GM18951 (cell line): ENCODE measurements around the gene CDH4.

Source experiments
- POLR2A ChIP-seq: IDR thresholded peaks from 4 replicates; pipeline ENCODE4 v1.6.1; 2011; ENCODE audit warnings: mild to moderate bottlenecking; ENCODE audit not compliant: insufficient read length, insufficient read depth; ENCODE audit errors: extremely low read depth
- in situ Hi-C: fragments of 300-500 bp; cut with MboI; formaldehyde crosslinking; loops from one replicate; pipeline ENCODE4 v1.12.0; 2022; ENCODE audit warnings: low sequenced_read_pairs, mixed read lengths, inconsistent platforms; ENCODE audit not compliant: unreplicated experiment

The CDH4 gene

GRCh38 chr20:61903575-61904340 lies 651.7 kb downstream of the CDH4 start:
- no peak for TF ChIP-seq POLR2A
- in situ Hi-C loops, result no loop called here

GRCh38 chr20:61904456-61904855 lies 652.4 kb downstream of the CDH4 start:
- TF ChIP-seq POLR2A, result no peak

GRCh38 chr20:61905781-61906523 lies 653.9 kb downstream of the CDH4 start:
- no peak for TF ChIP-seq POLR2A
- in situ Hi-C loops, result no loop called here

More at GRCh38 chr20:61904456-61904855, 652.4 kb downstream of the CDH4 start:
- in situ Hi-C loops, result no loop called here

- no peak for TF ChIP-seq POLR2A
These were observed 655.2 kb downstream of the CDH4 start for GRCh38 chr20:61907081-61907891.

GRCh38 chr20:61908057-61909026 lies 656.3 kb downstream of the CDH4 start:
- no peak for TF ChIP-seq POLR2A
- in situ Hi-C loops, result no loop called here

More at GRCh38 chr20:61907081-61907891, 655.2 kb downstream of the CDH4 start:
- in situ Hi-C loops, result no loop called here

- in situ Hi-C loops, result no loop called here
- no peak for TF ChIP-seq POLR2A
These were observed 657.0 kb downstream of the CDH4 start for GRCh38 chr20:61909028-61909427.

GRCh38 chr20:61909821-61910220 lies 657.8 kb downstream of the CDH4 start:
- TF ChIP-seq POLR2A, result no peak
- in situ Hi-C loops, result no loop called here

- in situ Hi-C loops, result no loop called here
- no peak for TF ChIP-seq POLR2A
These were observed 659.8 kb downstream of the CDH4 start for GRCh38 chr20:61911824-61912223.

GRCh38 chr20:61912665-61913422 lies 660.8 kb downstream of the CDH4 start:
- in situ Hi-C loops, result no loop called here
- TF ChIP-seq POLR2A, result no peak

GRCh38 chr20:61913423-61914225 lies 661.6 kb downstream of the CDH4 start:
- in situ Hi-C loops, result no loop called here
- TF ChIP-seq POLR2A, result no peak

- in situ Hi-C loops, result no loop called here
These were observed 663.0 kb downstream of the CDH4 start for GRCh38 chr20:61915101-61915500.

GRCh38 chr20:61916318-61916891 lies 664.3 kb downstream of the CDH4 start:
- no peak for TF ChIP-seq POLR2A
- in situ Hi-C loops, result no loop called here

More at GRCh38 chr20:61915101-61915500, 663.0 kb downstream of the CDH4 start:
- TF ChIP-seq POLR2A, result no peak
